ENCODE results near the gene TMTC2.
A peak's percentile ranks its signal among the peaks of the same experiment; 100 is the strongest.

The TMTC2 gene

DNA sequence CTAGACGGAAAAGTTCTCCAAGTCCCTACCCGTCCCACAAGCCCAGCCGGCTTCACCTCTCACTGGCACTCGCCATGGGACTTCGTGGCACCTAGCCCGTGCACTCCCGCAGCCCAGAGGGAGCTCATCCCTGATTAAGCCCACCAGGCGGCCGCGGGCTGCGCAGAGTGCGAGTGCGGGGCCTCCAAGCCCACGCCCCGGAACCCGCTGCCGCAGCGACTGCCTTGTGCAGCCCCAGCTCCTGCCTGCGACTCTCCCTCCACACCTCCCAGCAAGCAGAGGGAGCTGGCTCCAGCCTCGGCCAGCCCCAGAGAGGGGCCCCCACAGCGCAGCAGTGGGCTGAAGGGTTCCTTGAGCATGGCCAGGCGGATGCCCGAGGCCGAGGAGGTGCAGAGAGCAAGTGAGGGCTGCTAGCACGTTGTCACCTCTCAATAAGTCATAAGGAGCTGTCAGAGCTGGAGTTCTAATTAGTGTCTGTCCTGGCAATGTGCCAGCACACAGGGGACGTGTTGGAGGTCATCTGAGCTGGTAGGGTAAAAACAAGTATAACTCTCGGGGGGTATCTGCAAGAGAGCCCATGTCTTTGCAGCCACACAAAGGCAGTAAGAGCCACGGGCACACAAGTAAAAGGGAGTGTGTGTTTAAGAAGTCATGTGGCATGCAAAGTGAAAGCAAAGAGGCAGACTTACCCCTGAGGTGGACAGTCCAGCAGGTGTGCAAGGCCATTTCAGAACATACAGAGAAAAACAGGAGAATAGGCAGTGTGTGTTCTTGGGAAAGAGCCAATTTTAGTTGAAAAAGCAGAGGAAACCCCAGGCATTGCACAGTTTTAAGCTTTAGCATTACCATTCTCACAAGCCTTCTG is 27.1 kb upstream of the TMTC2 start:
- Histone ChIP-seq H3K4me1 (ENCODE audit: insufficient read depth, low read length) (peaks cover 8% of the 10 kb centered on the region; the same call in 1 of the 2 replicates), H3K9ac (ENCODE audit: low read depth, low read length) (no peak overlapping the region), H3K36me3 (ENCODE audit: insufficient read depth, low read depth, low read length) (no peaks in the 10 kb centered on the region), H3K4me3 (ENCODE audit: low read length) (no peak overlapping the region), H3K9me3 (ENCODE audit: insufficient read depth, low read depth, low read length) (peaks cover 8% of the 10 kb centered on the region), H3K27ac (ENCODE audit: low read length) (no peak overlapping the region), H3K27me3 (ENCODE audit: insufficient read depth, low read length) (no peaks in the 10 kb centered on the region)

DNA sequence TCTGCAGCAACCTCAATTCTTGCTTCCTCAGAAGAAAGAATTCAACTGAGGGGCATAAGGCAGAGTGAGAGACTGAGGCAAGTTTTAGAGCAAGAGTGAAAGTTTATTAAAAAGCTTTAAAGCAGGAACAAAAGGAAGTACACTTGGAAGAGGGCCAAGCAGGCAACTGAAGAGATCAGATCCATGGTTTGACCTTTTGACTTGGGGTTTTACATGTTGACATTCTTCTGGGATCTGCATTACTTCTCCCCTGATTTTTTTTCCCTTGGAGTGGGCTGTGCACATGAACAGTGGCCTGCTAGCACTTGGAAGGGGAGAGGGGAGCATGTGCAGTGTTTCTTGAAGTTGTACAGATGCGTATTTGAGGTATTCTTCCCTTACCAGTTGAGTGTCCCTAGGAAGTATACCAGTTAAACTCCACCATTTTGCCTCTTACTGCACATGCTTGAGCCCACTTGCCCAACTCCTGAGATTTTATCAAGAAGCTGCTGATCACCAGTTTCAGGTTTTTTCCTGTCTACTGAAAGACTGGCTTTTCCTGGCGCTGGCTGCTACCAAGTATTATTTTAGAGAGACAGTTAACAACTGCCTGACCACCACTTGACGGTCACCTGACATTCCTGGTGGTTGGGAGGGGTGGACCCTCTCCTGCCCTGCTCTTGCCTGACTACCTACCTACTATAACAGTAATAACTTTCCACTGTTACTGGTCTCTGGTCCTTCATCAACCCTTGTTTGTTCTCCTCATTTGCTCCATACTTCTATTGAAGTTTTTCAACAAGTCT is 26.0 kb upstream of the TMTC2 start:
- Histone ChIP-seq H3K27me3 (ENCODE audit: insufficient read depth, low read length) (no peaks in the 10 kb centered on the region), H3K9ac (ENCODE audit: low read depth, low read length) (no peak overlapping the region), H3K9me3 (ENCODE audit: insufficient read depth, low read depth, low read length) (peaks cover 8% of the 10 kb centered on the region), H3K27ac (ENCODE audit: low read length) (no peak overlapping the region), H3K4me3 (ENCODE audit: low read length) (no peak overlapping the region), H3K36me3 (ENCODE audit: insufficient read depth, low read depth, low read length) (no peaks in the 10 kb centered on the region), H3K4me1 (ENCODE audit: insufficient read depth, low read length) (peaks cover 20% of the 10 kb centered on the region; the same call in 1 of the 2 replicates)

DNA sequence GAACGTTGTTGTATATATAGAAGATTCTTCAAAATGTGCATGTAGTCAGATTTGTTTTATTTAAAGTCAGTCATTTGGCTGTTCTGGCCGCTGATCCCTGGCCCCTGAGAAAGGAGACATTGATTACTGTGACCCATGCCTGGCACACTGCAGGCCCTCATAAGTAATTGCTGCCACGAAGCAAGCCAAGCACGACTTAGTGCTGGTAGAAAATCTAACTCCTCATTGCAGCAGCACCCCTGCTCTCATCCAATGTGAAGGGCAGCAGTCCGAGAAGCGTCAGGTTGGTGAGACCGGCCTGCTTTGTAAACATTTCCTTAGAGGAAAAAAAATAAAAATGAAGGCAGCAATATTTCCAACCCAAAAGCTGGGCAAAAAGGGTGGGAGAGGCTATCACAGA is 22.8 kb upstream of the TMTC2 start:
- Histone ChIP-seq H3K27ac (ENCODE audit: low read length) (no peak overlapping the region), H3K4me1 (ENCODE audit: insufficient read depth, low read length) (peaks cover 22% of the 10 kb centered on the region; the same call in 1 of the 2 replicates), H3K36me3 (ENCODE audit: insufficient read depth, low read depth, low read length) (no peaks in the 10 kb centered on the region), H3K9me3 (ENCODE audit: insufficient read depth, low read depth, low read length) (no peaks in the 10 kb centered on the region), H3K9ac (ENCODE audit: low read depth, low read length) (no peak overlapping the region), H3K4me3 (ENCODE audit: low read length) (no peak overlapping the region), H3K27me3 (ENCODE audit: insufficient read depth, low read length) (no peaks in the 10 kb centered on the region)

DNA sequence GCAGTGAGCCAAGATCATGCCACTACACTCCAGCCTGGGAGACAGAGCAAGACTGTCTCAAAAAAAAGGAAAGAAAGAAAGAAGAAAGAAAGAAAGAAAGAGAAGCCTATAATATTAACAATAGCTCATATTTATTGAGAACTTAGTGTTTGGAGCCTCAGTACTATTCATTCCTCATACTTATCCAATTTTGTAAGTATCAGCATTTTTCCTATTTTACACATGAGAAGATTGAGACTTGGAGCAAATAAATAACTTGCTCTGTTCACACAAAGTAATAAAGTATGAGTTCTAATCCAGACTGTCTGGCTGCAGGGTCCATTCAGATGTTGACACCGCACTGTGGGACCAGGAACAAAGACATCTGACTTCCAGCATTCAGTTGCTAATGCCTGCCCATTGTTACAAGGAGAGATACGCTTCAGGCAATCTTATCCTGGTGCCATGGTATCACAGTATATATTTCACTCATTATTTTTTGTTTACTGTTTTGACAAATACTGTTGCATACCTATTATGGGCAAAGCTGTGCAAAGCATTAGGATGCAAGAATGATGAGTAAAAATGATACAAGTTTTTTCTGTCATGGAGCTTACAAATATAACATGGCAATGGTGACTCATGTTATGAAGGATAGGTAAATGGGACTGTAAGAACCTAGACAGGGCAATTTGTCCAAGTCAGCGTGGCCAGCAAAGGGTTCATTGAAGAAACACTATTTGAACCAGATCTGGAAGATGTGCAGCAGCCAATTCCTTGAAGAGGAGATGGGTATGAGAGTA is 21.4 kb upstream of the TMTC2 start:
- Histone ChIP-seq H3K27ac (ENCODE audit: low read length) (no peak overlapping the region), H3K9ac (ENCODE audit: low read depth, low read length) (no peak overlapping the region), H3K27me3 (ENCODE audit: insufficient read depth, low read length) (no peaks in the 10 kb centered on the region), H3K4me1 (ENCODE audit: insufficient read depth, low read length) (peaks cover 22% of the 10 kb centered on the region; the same call in 1 of the 2 replicates), H3K36me3 (ENCODE audit: insufficient read depth, low read depth, low read length) (no peaks in the 10 kb centered on the region), H3K9me3 (ENCODE audit: insufficient read depth, low read depth, low read length) (no peaks in the 10 kb centered on the region), H3K4me3 (ENCODE audit: low read length) (no peak overlapping the region)

DNA sequence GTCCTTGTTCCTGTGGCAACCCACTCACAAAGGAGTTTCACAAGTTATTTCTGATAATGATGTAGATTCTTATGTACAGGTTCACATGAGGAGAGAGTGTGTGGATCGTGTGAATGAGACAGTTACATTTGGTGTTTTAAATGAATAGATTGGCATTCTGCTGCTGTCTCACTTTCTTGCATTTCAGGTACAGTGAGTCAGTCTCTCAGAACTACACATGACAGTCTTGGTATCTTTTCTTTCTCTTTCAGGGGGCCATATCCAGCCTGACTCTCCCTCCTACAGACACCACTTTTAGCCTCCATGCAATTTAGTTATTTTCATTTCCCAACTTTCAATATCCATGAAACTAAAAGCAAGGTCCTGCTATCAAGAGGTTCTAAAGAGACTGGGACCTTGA is 19.9 kb upstream of the TMTC2 start:
- no peaks in the 10 kb centered on the region for H3K36me3 ChIP-seq (ENCODE audit: insufficient read depth, low read depth, low read length)

DNA sequence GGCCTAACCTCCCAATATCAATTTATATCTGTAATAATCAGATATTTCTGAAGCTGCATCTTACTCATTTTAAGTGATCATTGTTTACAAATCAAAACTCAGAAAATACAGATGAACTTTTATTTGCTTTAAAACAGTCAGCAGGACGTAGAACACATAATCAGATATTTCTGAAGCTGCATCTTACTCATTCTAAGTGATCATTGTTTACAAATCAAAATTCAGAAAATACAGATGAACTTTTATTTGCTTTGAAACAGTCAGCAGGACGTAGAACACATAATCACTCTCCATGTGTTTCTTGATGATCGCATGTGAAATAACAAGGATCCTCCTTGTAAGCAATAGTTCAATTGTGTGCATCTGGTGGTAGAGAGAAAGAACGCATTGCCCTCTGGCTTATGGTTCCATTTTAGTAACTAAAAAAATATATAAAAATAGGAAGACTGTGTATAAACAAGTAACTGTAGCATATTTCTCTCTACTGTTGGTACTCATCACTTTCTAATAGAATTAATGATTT is 15.0 kb upstream of the TMTC2 start:
- no peaks in the 10 kb centered on the region for H3K9me3 ChIP-seq (ENCODE audit: insufficient read depth, low read depth, low read length)
- no peaks in the 10 kb centered on the region for H3K27me3 ChIP-seq (ENCODE audit: insufficient read depth, low read length)
- no peak overlapping the region for H3K9ac ChIP-seq (ENCODE audit: low read depth, low read length)
- no peaks in the 10 kb centered on the region for H3K36me3 ChIP-seq (ENCODE audit: insufficient read depth, low read depth, low read length)
- no peaks in the 10 kb centered on the region for H3K4me1 ChIP-seq (ENCODE audit: insufficient read depth, low read length)
- H3K27ac ChIP-seq (ENCODE audit: low read length): no peak overlapping the region
- H3K4me3 ChIP-seq (ENCODE audit: low read length): no peak overlapping the region

More for the DNA sequence above, 19.9 kb upstream of the TMTC2 start:
- Histone ChIP-seq H3K9me3 (ENCODE audit: insufficient read depth, low read depth, low read length) (no peaks in the 10 kb centered on the region), H3K4me1 (ENCODE audit: insufficient read depth, low read length) (peaks cover 22% of the 10 kb centered on the region; the same call in 1 of the 2 replicates), H3K27me3 (ENCODE audit: insufficient read depth, low read length) (no peaks in the 10 kb centered on the region), H3K27ac (ENCODE audit: low read length) (no peak overlapping the region), H3K9ac (ENCODE audit: low read depth, low read length) (no peak overlapping the region), H3K4me3 (ENCODE audit: low read length) (no peak overlapping the region)

DNA sequence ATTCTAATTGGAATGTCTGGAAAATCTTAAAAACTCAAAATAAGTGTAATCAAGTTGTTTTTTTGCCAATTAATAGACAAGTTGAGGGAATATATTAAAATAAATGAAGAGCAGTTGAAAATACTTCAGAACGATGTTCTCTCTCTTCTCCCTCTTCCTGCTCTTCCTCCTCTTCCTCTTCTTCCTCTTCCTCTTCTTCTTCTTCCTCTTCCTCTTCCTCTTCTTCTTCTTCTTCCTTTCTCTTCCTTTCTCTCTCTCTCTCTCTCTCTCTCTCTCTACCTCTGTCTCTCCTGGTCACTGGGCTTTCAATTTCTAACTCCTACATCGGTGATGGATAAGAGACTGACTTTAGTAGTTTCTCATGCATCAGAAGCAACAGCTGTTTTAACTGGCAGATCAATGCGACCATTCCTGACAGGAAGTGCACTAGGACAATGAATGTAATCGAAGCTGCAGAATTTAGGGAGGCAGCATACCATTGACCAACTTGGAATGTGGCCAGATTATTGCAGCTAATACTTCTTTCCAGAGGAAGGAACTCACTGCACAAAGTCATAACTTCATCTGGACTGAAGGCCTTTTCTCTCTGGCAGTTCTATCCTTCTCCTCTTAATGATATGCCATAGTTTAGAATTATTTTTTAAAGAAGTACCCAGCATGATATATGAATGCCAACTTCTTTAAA is 13.8 kb upstream of the TMTC2 start:
- Histone ChIP-seq H3K4me1 (ENCODE audit: insufficient read depth, low read length) (no peaks in the 10 kb centered on the region), H3K9me3 (ENCODE audit: insufficient read depth, low read depth, low read length) (no peaks in the 10 kb centered on the region), H3K27me3 (ENCODE audit: insufficient read depth, low read length) (no peaks in the 10 kb centered on the region), H3K36me3 (ENCODE audit: insufficient read depth, low read depth, low read length) (no peaks in the 10 kb centered on the region), H3K4me3 (ENCODE audit: low read length) (no peak overlapping the region), H3K9ac (ENCODE audit: low read depth, low read length) (no peak overlapping the region), H3K27ac (ENCODE audit: low read length) (no peak overlapping the region)

DNA sequence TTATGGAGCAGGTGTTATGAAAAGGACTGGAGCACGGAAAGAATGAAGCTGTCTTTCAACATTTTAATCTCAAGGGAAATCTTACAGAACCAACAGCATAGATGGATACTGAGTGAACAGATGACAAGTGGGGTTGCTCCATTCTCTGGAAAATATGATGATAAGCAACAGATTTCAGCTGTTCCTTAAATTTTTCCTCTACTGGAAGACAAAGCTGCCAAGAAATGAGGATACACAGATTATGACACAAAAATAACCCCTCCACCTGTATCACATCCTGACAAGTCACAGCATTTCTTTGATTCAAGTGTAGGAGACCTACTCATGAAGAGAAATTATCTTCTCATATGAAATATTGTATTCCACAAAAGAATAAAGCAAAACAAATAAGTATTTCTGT is 13.0 kb upstream of the TMTC2 start:
- Histone ChIP-seq H3K27me3 (ENCODE audit: insufficient read depth, low read length) (no peaks in the 10 kb centered on the region), H3K36me3 (ENCODE audit: insufficient read depth, low read depth, low read length) (no peaks in the 10 kb centered on the region), H3K4me3 (ENCODE audit: low read length) (no peak overlapping the region), H3K9ac (ENCODE audit: low read depth, low read length) (no peak overlapping the region), H3K4me1 (ENCODE audit: insufficient read depth, low read length) (no peaks in the 10 kb centered on the region), H3K27ac (ENCODE audit: low read length) (no peak overlapping the region), H3K9me3 (ENCODE audit: insufficient read depth, low read depth, low read length) (no peaks in the 10 kb centered on the region)

DNA sequence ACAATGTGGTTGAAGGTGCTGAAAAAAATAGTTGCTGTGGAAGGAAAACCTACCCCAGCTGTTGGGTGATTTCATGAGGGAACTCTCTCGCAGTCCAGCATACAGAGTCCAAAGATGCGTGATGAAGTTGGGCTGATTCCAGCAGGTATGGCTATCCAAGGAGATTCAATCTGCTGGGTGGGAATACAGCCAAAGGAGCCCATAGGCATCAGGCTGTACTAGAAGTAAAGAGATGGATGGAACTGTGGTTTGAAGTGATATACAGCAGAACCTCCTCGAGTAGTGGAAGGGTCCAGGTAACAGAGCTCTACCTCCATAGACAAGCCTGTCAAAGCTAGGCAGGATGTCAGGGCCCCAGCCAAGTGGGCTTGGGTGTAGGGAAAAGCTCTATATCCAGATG is 11.5 kb upstream of the TMTC2 start:
- Histone ChIP-seq H3K9me3 (ENCODE audit: insufficient read depth, low read depth, low read length) (no peaks in the 10 kb centered on the region), H3K4me3 (ENCODE audit: low read length) (no peak overlapping the region), H3K36me3 (ENCODE audit: insufficient read depth, low read depth, low read length) (no peaks in the 10 kb centered on the region), H3K4me1 (ENCODE audit: insufficient read depth, low read length) (no peaks in the 10 kb centered on the region), H3K27me3 (ENCODE audit: insufficient read depth, low read length) (no peaks in the 10 kb centered on the region), H3K9ac (ENCODE audit: low read depth, low read length) (no peak overlapping the region), H3K27ac (ENCODE audit: low read length) (no peak overlapping the region)

DNA sequence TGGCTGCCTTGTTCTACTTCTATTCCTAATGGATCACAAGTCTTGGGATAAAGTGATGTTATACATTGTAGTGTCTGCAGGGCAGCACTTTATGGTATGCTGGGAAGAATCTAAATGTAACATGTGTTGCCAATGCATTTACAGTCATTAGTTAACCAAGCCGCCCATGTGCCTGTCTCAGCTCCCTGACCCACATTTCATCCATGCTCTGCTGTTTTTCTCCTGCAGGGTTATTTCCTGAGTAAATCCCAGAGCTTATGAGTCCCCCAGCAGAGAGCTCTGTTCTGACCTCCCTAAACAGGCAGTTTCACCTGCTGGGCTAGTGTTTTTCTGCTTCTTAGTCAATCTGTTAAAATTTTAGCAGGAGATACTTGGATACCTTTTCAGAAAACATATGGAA is 4.4 kb upstream of the TMTC2 start:
- Histone ChIP-seq H3K27ac (ENCODE audit: low read length) (no peak overlapping the region), H3K4me3 (ENCODE audit: low read length) (no peak overlapping the region), H3K27me3 (ENCODE audit: insufficient read depth, low read length) (peaks cover 8% of the 10 kb centered on the region; the same call in 1 of the 2 replicates), H3K9me3 (ENCODE audit: insufficient read depth, low read depth, low read length) (no peaks in the 10 kb centered on the region), H3K36me3 (ENCODE audit: insufficient read depth, low read depth, low read length) (no peaks in the 10 kb centered on the region), H3K4me1 (ENCODE audit: insufficient read depth, low read length) (peaks cover 5% of the 10 kb centered on the region; the same call in 1 of the 2 replicates), H3K9ac (ENCODE audit: low read depth, low read length) (0 out of 2 replicates have a peak overlapping the region, but pooled peaks have one; percentile 7)

DNA sequence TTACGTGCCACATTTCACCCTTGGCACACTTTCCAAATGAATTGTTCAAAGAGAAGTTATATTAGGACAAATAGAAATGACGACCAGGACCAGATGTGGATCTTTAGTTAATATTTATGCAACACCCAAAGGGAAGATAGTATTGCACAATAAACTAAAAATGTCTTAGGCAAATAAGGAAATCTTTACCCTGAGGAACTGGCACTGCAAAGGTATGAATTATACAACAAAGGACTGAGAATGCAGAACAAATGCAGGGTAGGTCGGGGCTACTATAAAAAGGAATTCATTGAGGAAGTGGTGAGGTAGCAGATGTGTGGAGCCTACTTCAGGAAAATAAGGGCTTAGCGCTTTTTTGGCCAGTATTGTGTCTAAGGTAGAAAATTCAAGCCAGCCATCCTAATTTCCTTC is 3.9 kb upstream of the TMTC2 start:
- Histone ChIP-seq H3K36me3 (ENCODE audit: insufficient read depth, low read depth, low read length) (no peaks in the 10 kb centered on the region), H3K27me3 (ENCODE audit: insufficient read depth, low read length) (peaks cover 9% of the 10 kb centered on the region; the same call in 1 of the 2 replicates), H3K9me3 (ENCODE audit: insufficient read depth, low read depth, low read length) (no peaks in the 10 kb centered on the region), H3K9ac (ENCODE audit: low read depth, low read length) (0 out of 2 replicates have a peak overlapping the region, but pooled peaks have one; percentile 7), H3K27ac (ENCODE audit: low read length) (no peak overlapping the region), H3K4me1 (ENCODE audit: insufficient read depth, low read length) (peaks cover 5% of the 10 kb centered on the region; the same call in 1 of the 2 replicates), H3K4me3 (ENCODE audit: low read length) (no peak overlapping the region)

Measured in iPS-20b (cell line).